PC-9 (cell line): ENCODE data around the gene RIPOR3.

Experiments used
- CTCF ChIP-seq: fragments of 200-600 bp; sonication (generic); conservative IDR thresholded peaks from 2 replicates; pipeline ENCODE4 v1.6.1; 2017; ENCODE audit warnings: mixed run types, antibody characterized with exemption, mild to moderate bottlenecking, moderate library complexity
- EZH2 ChIP-seq: fragments of 200-600 bp; sonication (generic); IDR thresholded peaks from 2 replicates; pipeline ENCODE4 v1.8.0; 2017; ENCODE audit warnings: antibody characterized with exemption, low read depth

GRCh38 chr20:50719328-50719727 is 28.0 kb upstream of the RIPOR3 start:
- no peak for TF ChIP-seq CTCF
- no peak for TF ChIP-seq EZH2
